Measurements from ENCODE around the gene MITF.

The MITF gene

DNA sequence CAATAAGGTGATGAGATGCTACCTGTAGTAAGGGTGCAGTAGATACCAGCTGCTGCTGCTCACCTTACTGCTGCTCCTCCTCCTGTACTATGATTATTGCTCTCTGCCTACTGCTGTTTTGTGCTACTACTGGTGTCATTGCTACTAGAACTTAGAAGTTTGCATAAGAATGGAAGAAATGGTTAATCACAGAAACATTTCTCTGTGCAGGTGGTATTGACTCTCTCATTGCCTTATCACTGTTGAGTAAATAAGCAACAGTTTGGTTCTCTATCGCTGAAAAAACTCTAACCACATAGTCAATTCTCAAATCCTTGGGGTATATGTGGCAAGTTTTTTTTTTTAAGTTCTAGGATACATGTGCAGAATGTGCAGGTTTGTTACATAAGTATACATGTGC lies 16.5 kb downstream of the MITF start:
- DNase-seq (ENCODE audit: low read depth), result no peak

DNA sequence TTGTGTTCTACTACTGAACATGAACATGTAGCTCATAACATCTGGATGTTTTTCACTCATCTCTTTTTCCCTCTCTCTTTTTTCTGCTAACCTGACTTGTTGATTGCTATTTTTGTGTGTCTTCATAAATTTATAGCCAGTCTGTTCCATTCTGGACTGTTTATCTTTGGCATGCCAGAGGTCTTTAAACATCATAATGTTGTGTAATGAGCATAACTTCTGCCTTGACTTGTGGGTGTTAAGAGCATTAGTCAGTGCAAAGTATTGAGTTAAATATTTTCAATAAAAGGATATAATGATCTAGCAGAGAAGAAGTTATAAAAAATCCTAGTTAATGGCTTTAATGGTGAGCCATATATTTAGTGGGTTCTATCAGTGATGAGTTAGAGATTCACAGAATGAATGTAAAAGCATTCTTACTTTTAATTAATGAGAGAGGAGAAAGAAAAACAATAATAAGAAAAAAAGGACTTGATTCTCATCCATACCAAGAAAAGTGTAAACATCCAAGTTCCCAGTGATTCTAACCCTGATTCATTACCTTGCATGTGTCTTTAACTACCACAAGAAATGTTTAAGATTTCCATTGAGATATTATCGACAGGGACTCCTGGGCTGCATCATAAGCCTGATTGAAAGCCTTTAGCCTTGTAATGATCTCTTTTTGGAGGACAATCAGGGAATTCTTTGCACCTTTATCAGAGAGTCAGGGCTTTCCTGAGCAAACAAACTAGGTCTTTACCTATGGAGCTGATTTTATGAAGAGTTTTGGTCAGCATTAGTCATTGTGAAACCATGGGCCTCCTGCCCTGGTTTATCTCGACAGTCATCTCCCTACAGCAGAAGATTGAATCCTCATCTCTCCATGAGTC lies 22.9 kb downstream of the MITF start:
- DNase-seq (ENCODE audit: low read depth), result no peak

DNA sequence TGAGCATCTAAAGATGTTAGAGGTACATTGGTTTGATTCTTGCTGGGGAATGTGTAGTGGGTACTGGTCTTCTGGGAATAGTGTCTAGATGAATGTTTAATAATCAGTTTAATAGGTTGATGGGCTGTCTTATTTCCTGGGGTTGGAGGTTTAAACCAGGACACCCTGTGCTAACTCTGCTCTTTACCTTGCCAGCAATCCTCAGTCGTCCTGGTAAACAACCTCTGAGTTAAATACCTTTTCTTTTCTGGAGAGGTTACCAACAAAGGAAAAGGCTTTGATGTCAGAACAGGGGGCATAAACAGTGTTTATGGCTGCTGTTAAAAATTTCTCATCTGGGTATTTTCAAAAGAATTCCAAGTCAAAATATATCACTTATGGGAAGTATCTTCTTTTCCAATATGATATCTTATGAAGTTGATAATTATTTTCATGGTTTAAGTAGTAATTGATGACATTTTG lies 23.5 kb downstream of the MITF start:
- no peak for DNase-seq (ENCODE audit: low read depth)

DNA sequence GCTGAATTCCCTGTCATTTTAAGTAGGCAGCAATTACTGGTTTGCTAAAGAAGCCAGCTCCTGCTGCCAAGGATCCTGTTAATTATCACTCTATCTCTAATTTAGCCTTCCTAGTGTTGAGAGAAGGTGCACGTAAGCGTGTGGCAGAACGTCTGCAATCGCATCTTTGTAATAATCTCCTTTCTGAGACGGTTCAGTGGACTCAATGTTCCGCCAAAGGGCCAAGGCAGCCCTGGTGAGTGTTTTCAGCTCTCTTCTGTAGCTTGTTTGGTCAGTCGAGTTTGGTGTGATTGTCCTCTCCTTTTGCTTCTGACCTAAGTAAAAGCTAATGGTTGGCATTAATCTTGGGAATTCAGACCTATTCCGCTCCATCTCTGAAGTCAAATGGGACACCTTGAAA lies 24.2 kb downstream of the MITF start:
- DNase-seq (ENCODE audit: low read depth), result no peak

DNA sequence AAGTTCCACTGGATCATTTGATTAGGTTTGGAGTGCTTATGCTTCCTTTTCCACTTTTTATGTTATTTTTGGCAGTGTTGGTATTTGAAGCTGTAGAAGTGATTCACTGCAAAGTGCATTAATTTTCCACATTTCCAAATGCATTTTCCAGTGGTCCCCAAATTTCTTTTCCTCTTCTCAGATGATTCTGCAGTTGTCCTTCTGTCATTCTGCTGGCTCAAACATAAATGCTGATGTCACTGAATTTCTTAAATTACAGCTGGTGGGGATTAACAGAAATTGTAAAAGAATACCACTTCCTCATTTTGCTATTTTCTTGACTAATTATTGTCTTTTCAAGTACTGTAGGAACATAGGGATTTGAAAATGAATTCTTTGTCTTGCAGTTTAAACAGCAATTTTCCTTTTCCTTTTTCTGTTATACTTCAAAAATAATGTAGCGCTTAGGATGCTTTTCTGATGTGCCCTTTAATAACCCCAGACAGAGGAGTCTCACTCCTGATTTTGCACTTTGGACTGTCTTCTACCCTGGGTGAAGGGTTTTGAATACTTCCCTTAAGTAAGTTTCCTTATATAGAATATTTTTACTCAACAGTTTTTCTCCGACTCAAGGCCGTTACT lies 25.0 kb downstream of the MITF start:
- no peak for DNase-seq (ENCODE audit: low read depth)

DNA sequence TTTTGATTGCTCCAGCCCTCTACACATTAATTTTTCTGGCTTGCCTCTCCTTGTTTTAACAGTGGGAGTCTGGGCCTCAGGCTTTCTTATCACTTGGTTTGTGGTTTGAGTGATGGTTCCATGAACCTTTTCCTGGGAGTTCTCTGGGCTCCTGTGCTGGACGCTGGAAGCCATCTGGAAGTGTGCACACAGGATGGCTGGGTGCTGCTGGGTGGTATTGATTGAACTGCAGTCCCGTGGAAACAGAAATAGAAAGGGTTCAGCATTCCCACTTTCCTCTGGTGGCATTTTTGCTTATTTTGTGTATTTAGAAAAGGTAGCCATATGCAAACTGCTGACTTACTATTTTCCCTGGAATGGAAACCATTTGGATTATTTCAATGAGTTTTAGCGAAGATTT lies 25.6 kb downstream of the MITF start:
- no peak for DNase-seq (ENCODE audit: low read depth)

DNA sequence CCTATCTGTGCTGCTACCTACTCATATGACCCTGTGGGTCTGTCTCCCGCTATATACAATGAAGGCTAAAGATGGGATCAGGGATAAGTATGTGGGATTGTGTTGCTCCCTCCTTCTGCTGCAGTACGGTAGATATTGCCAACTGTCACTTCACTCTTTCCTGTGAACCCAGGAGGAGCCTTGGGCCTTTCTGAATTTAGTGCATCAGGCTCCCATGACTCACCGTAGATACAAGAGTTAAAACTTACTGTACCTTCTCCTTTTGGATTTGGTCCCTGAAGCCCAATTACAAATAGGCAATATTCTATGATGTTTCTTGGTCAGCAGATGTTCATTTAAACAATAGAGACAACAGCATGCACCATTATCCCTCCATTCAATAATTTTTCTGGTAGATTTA lies 27.4 kb downstream of the MITF start:
- DNase-seq (ENCODE audit: low read depth), result no peak

DNA sequence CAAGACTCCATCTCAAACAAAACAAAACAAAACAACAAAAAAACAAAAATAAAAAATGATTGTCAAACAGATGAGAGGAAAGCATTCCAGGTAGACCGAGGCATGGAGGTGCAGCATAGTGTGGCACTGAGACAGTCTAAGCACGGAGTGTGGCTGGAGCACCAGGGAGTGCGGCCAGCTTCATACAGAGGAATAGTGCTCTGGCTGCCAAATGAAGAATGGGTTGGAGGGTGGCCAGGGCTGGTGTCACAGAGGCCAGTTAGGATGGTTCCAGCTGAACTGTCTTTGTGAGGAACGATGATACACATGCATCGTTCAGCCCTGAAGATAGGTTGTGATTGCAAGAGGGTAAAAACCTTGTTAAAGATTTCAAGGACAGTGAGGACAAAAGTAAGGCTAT lies 28.3 kb downstream of the MITF start:
- no peak for DNase-seq (ENCODE audit: low read depth)

DNA sequence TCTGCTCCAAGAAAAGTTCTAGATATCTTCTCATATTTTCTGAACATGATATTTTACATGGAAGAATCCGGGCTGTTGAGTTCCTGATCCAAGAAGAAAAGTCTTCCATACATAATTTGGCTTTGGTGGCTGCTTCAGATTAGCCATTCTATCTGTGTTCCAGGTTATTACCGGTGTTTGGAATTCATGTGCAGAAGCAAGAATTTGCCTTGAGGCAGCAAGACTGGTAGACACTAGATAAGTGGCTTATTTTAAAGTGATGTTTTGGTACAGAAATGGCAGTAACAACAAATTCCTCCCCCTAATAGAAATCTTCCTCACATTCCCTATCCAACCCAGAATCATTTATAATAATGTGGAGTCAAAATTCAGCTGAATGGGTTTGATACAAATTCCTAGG lies 29.2 kb downstream of the MITF start:
- DNase-seq (ENCODE audit: low read depth), result no peak

DNA sequence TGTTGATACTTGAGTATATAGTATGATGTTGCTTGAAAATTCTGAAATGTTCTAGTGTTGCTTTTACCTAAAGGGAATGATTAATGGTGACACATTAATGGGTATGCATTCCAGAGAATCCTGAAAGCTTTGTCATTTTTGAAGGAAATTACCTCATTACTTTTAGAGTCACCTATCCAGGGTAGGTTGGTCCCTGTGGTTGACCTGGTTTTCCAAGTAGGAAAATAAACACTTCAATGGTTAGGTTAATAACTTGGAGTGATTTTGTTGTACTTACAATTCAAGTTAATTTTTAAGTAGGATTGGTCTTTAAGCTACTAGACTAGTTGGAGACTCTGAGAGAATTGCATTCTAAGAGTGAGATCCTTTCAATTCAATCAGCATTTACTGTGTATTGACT lies 31.0 kb downstream of the MITF start:
- DNase-seq (ENCODE audit: low read depth), result no peak

DNA sequence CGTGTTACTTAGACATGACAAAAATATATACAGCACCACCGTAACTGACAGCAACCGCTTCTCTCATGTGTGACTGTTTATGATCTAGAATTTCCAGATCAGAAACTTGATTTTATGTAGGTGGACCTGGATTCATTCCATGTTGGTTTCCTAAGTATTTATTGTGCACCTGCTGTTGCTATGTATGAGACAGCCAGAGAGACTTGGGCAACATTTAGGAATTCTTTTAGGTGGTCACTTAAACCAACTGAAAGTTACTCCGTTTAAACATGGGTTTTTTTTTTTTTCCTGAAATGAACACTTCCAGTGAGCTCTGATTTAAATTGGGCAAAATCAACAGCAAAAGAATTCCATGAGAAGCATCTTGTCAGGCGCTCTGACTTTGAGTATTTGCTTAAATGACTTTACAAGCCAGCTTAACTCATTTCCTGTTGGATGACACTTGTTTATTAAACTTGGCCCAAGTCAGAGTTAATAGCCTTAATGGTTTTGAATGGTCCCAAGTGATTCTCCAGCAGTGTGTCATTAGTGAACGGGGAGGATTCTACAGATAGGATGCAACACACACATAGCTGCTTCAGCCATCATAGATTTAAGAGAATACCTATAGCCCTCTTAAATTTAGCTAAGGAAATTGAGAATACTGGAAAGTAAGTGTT lies 31.8 kb downstream of the MITF start:
- no peak for DNase-seq (ENCODE audit: low read depth)

DNA sequence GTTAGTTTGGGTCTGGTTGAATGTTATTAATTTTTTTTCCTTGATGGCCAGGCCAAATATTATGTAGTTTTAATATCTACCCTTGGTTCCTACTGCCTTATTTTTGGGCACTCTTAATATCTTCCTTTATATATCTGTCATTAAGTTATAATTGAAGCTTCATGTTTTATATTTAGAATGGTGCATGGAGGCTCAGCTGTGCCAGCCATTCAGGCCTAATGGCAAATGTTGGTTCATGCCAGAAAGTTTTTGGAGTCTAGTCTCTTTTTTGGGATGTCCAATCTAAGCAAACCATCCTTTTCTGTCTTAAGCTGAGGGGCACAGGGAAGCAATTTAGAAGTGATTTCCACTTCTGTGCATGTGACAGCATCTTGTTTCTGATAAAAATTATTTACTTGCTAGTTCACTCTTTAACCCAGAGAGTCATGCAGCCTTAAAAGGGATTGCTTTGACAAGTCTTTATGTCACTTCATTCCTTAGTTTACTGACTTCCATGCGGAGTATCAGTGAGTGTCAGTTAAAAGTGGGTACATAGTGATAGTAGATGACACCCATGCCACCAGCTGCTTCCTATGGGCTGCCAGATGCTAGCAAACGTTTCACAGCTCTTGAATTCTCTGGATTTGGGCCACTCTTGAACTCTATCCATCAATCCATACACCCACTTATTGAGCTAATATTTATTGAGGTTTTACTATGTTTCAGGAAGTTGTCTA lies 33.0 kb downstream of the MITF start:
- DNase-seq (ENCODE audit: low read depth), result no peak

DNA sequence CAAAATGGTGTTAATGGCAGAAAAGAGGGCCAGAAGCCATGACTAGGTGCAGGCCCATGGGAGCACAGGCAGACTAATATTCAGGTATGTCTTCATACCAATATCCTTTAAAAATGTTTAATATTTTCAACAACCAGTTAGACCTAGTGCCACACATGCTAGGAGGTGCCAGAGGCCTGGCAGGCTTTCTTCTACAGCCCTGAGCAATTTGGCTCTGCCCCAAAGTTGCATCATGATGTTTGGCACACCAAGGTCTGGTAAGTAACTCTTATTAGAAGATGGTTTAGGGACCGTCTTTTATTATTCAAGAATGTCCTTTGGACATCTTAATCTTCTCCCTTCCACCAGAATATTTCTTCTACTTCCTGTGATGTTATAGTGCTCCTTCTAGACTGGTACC lies 34.8 kb downstream of the MITF start:
- DNase-seq (ENCODE audit: low read depth), result no peak

DNA sequence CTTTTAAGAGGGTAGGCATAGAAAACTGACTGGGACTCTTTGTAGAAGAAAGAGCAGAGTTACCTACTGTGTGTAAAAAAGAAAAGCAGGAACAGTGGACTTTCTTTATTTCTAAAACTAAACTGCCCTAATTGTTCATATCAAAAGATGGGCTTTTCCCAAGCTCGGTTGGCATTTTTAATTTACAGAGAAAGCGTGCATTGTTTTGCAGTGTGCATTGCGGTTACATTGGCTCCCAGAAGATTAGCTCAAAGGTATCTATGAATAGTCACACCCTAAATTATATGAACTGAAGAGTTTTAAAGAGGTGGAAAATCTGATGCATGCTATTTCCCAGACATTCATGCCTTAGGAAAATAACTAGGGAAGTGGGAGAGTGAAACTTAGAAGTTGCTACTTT lies 36.5 kb downstream of the MITF start:
- no peak for DNase-seq (ENCODE audit: low read depth)

DNA sequence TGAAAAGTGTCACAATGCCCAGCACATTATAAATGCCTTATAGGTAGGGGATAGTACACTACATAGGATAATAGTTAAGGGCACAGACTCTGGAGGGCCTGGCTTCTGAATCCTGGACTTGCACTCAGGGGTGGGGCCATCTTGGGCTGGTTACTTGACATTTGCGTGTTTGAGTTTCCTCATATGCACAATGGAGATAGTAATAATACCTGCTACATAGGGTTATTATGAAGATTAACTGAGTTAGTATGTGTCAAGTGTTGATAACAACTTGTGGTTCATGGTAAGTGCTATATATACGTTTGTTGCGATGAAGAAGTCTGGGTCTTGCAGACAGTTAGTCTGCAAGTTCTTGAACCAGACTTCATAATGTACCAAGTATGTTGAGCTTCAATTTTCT lies 37.0 kb downstream of the MITF start:
- DNase-seq (ENCODE audit: low read depth), result no peak

DNA sequence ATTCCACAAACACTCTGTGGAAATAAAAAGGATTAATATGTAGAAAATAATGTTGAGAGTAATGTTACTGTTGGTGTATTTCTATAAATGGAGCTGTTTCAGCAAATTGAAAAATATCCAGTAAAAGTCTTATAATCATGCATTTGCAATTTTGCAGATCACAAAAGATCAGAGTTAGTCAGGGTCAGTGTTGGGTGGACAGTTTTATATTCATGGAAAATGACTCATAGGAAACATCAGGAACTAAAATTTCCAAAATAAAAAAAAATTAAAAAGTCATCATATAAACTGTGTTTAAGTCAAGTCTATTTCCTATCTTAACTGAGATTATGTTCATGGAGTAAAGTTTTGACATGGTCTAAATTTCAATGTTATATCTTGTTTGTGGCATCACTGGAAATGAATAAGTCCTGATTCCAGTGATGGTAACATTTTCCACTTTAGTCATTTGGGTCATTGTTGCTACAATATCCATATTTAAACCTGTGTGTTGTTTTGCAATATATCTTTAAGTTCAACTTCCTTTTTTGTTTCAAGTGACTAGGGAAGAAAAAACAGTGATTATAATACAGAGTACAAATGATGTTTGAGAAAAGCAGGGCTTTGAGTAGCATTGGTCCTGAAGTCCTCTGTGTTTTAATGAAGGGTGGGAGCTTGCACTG lies 37.8 kb downstream of the MITF start:
- DNase-seq (ENCODE audit: low read depth), result no peak

DNA sequence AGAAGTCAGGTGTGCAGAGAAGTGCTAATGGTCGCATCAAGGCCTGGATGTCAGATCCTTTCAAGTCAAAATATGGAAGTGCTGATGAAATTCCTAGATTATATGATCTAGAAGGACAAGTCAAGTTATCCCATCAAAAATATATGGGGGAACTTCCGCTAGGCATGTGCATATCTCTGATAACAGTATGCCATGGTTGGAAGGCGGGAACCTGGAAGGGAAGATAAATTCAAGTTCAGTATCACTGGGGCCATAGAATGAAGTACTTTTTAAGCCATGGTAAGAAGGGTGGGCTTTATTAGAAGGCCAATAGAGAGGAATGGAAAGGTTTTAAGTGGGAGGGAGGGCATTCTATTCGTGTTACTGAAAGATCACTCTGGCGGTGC lies 38.3 kb downstream of the MITF start:
- DNase-seq (ENCODE audit: low read depth), result no peak

DNA sequence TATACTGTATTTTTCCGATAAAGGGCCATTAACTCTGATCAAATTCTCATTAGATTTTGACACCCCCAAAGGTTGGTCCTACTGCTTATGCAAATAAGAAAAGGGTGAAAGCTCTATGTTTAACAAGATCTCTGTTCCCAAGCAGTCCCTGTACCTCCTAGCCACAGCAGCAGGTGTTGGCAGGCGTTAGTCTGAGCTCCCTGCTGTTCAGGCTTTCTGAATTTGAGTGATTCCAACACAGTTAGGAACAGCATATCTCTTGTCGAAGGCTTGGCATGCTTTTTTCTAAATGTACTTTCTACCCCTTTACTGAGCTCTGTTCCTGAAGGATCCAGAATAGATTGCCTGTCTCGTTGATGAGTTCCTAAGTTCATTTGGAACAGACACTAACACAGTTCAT lies 42.3 kb downstream of the MITF start:
- no peak for DNase-seq (ENCODE audit: low read depth)

DNA sequence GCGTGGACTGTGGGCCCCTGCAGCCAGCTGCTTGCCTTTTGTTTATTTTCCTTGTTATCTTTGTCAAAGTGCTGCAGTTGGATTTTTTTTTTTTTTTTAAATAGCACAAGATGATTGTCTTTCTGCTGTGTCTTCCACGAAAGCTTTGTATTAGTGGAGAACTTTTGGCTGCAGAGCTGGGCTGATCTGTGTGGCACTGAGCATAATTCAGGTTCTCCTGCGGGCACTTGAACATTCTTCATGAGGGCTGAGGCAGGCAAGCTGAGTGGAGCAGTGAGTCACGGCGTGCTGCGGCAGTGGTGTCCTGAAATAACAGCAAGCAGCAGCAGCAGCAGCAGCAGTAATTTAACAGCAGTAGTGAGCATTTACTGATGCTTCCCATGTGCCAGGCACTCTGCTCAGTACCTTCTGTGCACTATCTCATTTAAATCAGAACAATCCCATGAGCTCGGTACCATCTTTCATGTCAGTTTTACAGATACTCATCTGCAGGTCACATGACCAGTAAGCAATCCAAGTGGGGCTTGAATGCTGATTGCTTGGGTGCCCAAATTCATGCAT lies 45.8 kb downstream of the MITF start:
- DNase-seq (ENCODE audit: low read depth), result no peak

DNA sequence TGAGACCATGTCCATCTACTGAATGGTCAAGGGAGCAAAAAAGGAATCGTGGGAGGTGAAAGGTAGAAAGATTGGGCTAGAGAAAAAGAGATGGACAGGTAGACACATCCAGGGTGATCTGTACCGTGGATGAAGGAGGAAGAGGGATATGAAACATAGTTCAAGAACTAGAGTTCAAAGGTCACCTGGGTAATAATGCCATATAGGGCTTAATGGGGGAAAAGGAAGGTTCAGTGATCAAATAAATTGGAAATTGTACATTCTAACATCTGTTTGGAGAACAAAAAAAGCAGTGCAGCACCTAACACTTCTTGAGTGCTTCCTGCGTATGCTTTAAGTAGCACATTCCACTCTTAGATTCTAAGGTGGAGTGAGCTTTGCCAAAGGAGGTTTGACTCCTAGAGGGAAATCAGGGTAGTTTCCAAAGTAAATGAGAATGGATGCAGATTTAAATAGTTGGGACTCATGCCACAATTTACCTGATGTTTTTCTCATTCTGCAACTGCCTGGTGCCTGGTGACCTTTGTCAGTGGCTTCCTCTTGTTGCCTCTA lies 46.6 kb downstream of the MITF start:
- DNase-seq (ENCODE audit: low read depth), result no peak

DNA sequence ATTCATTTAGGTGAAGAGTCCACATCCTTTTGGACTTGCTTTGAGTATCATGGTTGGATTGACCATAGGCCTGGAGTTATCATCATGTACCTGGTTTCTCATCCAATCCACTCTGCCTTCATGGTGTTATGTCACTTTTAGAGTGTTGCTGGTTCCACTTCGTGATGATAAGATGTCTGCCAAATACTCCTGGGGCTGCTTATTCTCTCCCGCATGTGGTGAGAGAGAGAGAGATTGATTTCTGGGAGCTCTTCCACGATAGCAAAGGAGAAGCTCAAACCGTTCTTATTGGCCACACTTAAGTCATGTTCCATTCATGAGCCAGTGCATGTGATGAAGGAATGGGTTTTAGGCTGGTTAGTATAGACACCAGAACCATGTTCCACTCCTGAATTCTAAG lies 47.6 kb downstream of the MITF start:
- DNase-seq (ENCODE audit: low read depth), result no peak
